H9 (cell line): ENCODE results near the gene FCAMR. TPM values are rescaled to one million over a fixed set of nuclear protein-coding genes. Genes with fewer than 3 reads are reported as not detected.

ENCODE experiments used
- DNase-seq: peaks from one replicate; pipeline ENCODE4 v3.0.0-alpha.2; 2017
- H2AFZ ChIP-seq: one replicate; pipeline ENCODE4 v1.6.1; 2013; ENCODE audit warnings: mild to moderate bottlenecking, low read length, control low read depth, moderate library complexity
- H2AK5ac ChIP-seq: 2 replicates; pipeline ENCODE4 v1.6.1; 2013; ENCODE audit warnings: low read length, control low read depth, mixed read lengths; ENCODE audit not compliant: insufficient read length
- H2BK120ac ChIP-seq: one replicate; pipeline ENCODE4 v1.6.1; 2013; ENCODE audit warnings: low read depth, mild to moderate bottlenecking, low read length, control low read depth, inconsistent platforms; ENCODE audit not compliant: poor library complexity, severe bottlenecking
- H2BK12ac ChIP-seq: 2 replicates; pipeline ENCODE4 v1.6.1; 2013; ENCODE audit warnings: low read length, control low read depth, mixed read lengths, low read depth; ENCODE audit not compliant: insufficient read length
- H2BK15ac ChIP-seq: 2 replicates; pipeline ENCODE4 v1.6.1; 2013; ENCODE audit warnings: low read depth, low read length, control low read depth
- H2BK20ac ChIP-seq: one replicate; pipeline ENCODE4 v1.6.1; 2013; ENCODE audit warnings: low read depth, mild to moderate bottlenecking, low read length, control low read depth, inconsistent platforms; ENCODE audit not compliant: poor library complexity, severe bottlenecking
- H2BK5ac ChIP-seq: 2 replicates; pipeline ENCODE4 v1.6.1; 2013; ENCODE audit warnings: low read length, control low read depth, mixed read lengths; ENCODE audit not compliant: insufficient read length
- H3K14ac ChIP-seq: 2 replicates; pipeline ENCODE4 v1.6.1; 2013; ENCODE audit warnings: low read length, control low read depth; ENCODE audit not compliant: insufficient read depth
- H3K18ac ChIP-seq: 2 replicates; pipeline ENCODE4 v1.6.1; 2013; ENCODE audit warnings: low read depth, mild to moderate bottlenecking, mixed read lengths, low read length, control low read depth; ENCODE audit not compliant: insufficient read length
- H3K23ac ChIP-seq: 2 replicates; pipeline ENCODE4 v1.6.1; 2013; ENCODE audit warnings: low read length, control low read depth, mixed read lengths, low read depth; ENCODE audit not compliant: insufficient read length
- H3K23me2 ChIP-seq: 2 replicates; pipeline ENCODE4 v1.6.1; 2013; ENCODE audit warnings: low read depth, mild to moderate bottlenecking, mixed read lengths, low read length, control low read depth; ENCODE audit not compliant: insufficient read length, poor library complexity, severe bottlenecking
- H3K27ac ChIP-seq: 2 replicates; pipeline ENCODE4 v1.5.1; 2013; ENCODE audit warnings: low read length, control low read depth, mixed read lengths, low read depth; ENCODE audit not compliant: insufficient read length
- H3K27me3 ChIP-seq: 2 replicates; pipeline ENCODE4 v1.6.1; 2013; ENCODE audit warnings: low read length, control low read depth, inconsistent platforms; ENCODE audit not compliant: insufficient read depth
- H3K4ac ChIP-seq: 2 replicates; pipeline ENCODE4 v1.6.1; 2013; ENCODE audit warnings: low read depth, mild to moderate bottlenecking, control low read depth, inconsistent platforms, low read length, moderate library complexity
- H3K4me1 ChIP-seq: 2 replicates; pipeline ENCODE4 v1.6.1; 2013; ENCODE audit warnings: low read length, control low read depth, inconsistent platforms; ENCODE audit not compliant: insufficient read depth
- H3K4me2 ChIP-seq: 2 replicates; pipeline ENCODE4 v1.6.1; 2013; ENCODE audit warnings: low read length, control low read depth, mixed read lengths; ENCODE audit not compliant: insufficient read length, insufficient read depth
- H3K56ac ChIP-seq: 2 replicates; pipeline ENCODE4 v1.6.1; 2013; ENCODE audit warnings: low read depth, mild to moderate bottlenecking, mixed read lengths, low read length, control low read depth; ENCODE audit not compliant: insufficient read length
- H3K79me1 ChIP-seq: 2 replicates; pipeline ENCODE4 v1.6.1; 2013; ENCODE audit warnings: low read depth, mild to moderate bottlenecking, moderate library complexity, low read length, control low read depth, inconsistent platforms; ENCODE audit not compliant: insufficient read depth, poor library complexity, severe bottlenecking
- H3K79me2 ChIP-seq: 2 replicates; pipeline ENCODE4 v1.6.1; 2013; ENCODE audit warnings: low read length, control low read depth, inconsistent platforms; ENCODE audit not compliant: insufficient read depth
- H3K9ac ChIP-seq: 2 replicates; pipeline ENCODE4 v1.6.1; 2013; ENCODE audit warnings: low read length, control low read depth, mixed read lengths; ENCODE audit not compliant: insufficient read length; ENCODE audit errors: extremely low read depth
- H3K9me3 ChIP-seq: one replicate; pipeline ENCODE4 v1.6.1; 2013; ENCODE audit warnings: low read depth, low read length, inconsistent platforms; ENCODE audit not compliant: control insufficient read depth
- H3T11ph ChIP-seq: one replicate; pipeline ENCODE4 v1.6.1; 2013; ENCODE audit warnings: mild to moderate bottlenecking, low read length, control low read depth, inconsistent platforms
- H4K20me1 ChIP-seq: one replicate; pipeline ENCODE4 v1.6.1; 2013; ENCODE audit not compliant: control insufficient read depth, insufficient read length, insufficient read depth
- H4K5ac ChIP-seq: 2 replicates; pipeline ENCODE4 v1.6.1; 2013; ENCODE audit warnings: low read depth, mild to moderate bottlenecking, mixed read lengths, low read length, control low read depth; ENCODE audit not compliant: insufficient read length
- H4K8ac ChIP-seq: replicated peaks from 2 replicates; pipeline ENCODE4 v1.6.1; 2013; ENCODE audit warnings: low read length, control low read depth, mixed read lengths, low read depth; ENCODE audit not compliant: insufficient read length
- H4K91ac ChIP-seq: 2 replicates; pipeline ENCODE4 v1.6.1; 2013; ENCODE audit warnings: low read depth, mild to moderate bottlenecking, moderate library complexity, mixed read lengths, low read length, control low read depth; ENCODE audit not compliant: insufficient read length
- H3K27ac Mint-ChIP-seq, 3 experiments: 2 replicates in 2 of 3; 3 replicates in 1 of 3; pipeline ENCODE4 v1.8.0; 2020 to 2021; ENCODE audit warnings: mixed read lengths in 3 of 3, mild to moderate bottlenecking in 1 of 3, moderate library complexity in 1 of 3
- H3K27me3 Mint-ChIP-seq: 2 replicates; pipeline ENCODE4 v1.8.0; 2021; ENCODE audit warnings: low read depth, mild to moderate bottlenecking, moderate library complexity, mixed read lengths
- H3K36me3 Mint-ChIP-seq, 3 experiments: 2 replicates in 2 of 3; 3 replicates in 1 of 3; pipeline ENCODE4 v1.8.0; 2020 to 2021; ENCODE audit warnings: low read depth in 3 of 3, mixed read lengths in 3 of 3; ENCODE audit not compliant: insufficient read depth in 1 of 3
- H3K4me1 Mint-ChIP-seq, 2 experiments: 2 replicates each; pipeline ENCODE4 v1.8.0; 2020; ENCODE audit warnings: mixed read lengths in 2 of 2
- H3K4me3 Mint-ChIP-seq, 2 experiments: 2 replicates in 1 of 2; 3 replicates in 1 of 2; pipeline ENCODE4 v1.8.0; 2020 to 2021; ENCODE audit warnings: mild to moderate bottlenecking in 2 of 2, mixed read lengths in 2 of 2, moderate library complexity in 1 of 2
- H3K9me3 Mint-ChIP-seq, 2 experiments: 2 replicates in 1 of 2; 3 replicates in 1 of 2; pipeline ENCODE4 v1.8.0; 2020; ENCODE audit warnings: mild to moderate bottlenecking in 2 of 2, mixed read lengths in 2 of 2, moderate library complexity in 1 of 2
- WGBS: extraction: QIAGEN DNeasy Blood & Tissue Kit; methylation state at CpG from one replicate; pipeline ENCODE4 v1.1.7; 2013; ENCODE audit warnings: missing lambda C conversion rate, low lambda C conversion rate, mixed read lengths; ENCODE audit not compliant: insufficient read length; ENCODE audit errors: extremely low coverage; 5-methylcytosine and 5-hydroxymethylcytosine counted together
- total RNA-seq: library from RNA; stranded (reverse); gene quantifications from 2 replicates; pipeline ENCODE4 v1.2.1, GENCODE V29; 2021
- TF ChIP-seq, protein P1 (sequence below): fragments of 200-600 bp; sonication (generic); conservative IDR thresholded peaks from 3 replicates; pipeline ENCODE4 v1.8.0; 2021; ENCODE audit warnings: antibody characterized with exemption, mild to moderate bottlenecking

FCAMR gene
- total RNA-seq, 1 experiment from 2014 or later, result not detected

DNA sequence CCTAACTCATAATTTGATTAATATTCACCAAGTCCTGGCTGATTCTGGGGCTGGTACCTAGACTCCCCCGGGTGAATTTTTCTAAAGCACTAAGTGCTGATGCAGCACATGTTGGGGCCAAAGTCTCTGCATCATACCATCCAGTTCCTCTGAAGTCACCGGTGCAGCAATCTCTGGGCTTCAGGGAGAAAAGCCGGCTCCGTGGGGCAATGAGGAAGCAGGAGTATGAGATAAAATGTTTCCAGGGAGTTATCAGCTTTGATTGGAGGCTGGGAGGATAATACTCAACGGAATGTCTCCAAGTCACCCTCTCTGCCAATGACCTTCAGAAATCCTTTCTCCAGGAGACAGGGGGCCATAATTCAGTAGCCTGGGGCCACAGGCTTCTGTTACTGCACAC, 1.2 kb downstream of the FCAMR start:
- H2AFZ ChIP-seq, result no peak overlapping the region
- H3K36me3 Mint-ChIP-seq, result no peaks in the 10 kb centered on the region; a peak in 1 of 7 replicates
- H3K4me3 Mint-ChIP-seq, result no peak overlapping the region
- H3K79me2 ChIP-seq, result no peaks in the 10 kb centered on the region
- no peak overlapping the region for H3T11ph ChIP-seq
- WGBS, result no CpG with 5 or more reads among the region's 5 CpGs
- H3K79me1 ChIP-seq, result no peaks in the 10 kb centered on the region
- H2BK12ac ChIP-seq, result no peak overlapping the region
- no peak overlapping the region for H3K4ac ChIP-seq
- no peak overlapping the region for H3K4me2 ChIP-seq
- H2BK120ac ChIP-seq, result no peak overlapping the region
- no peak overlapping the region for H3K56ac ChIP-seq
- no peaks in the 10 kb centered on the region for H3K9me3 ChIP-seq
- DNase-seq, result no peak
- no peak overlapping the region for H3K27ac ChIP-seq
- H4K5ac ChIP-seq, result no peak overlapping the region
- TF ChIP-seq, protein P1, sequence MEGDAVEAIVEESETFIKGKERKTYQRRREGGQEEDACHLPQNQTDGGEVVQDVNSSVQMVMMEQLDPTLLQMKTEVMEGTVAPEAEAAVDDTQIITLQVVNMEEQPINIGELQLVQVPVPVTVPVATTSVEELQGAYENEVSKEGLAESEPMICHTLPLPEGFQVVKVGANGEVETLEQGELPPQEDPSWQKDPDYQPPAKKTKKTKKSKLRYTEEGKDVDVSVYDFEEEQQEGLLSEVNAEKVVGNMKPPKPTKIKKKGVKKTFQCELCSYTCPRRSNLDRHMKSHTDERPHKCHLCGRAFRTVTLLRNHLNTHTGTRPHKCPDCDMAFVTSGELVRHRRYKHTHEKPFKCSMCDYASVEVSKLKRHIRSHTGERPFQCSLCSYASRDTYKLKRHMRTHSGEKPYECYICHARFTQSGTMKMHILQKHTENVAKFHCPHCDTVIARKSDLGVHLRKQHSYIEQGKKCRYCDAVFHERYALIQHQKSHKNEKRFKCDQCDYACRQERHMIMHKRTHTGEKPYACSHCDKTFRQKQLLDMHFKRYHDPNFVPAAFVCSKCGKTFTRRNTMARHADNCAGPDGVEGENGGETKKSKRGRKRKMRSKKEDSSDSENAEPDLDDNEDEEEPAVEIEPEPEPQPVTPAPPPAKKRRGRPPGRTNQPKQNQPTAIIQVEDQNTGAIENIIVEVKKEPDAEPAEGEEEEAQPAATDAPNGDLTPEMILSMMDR, result no peak
- no peaks in the 10 kb centered on the region for H3K4me1 ChIP-seq
- no peaks in the 10 kb centered on the region for H3K27me3 ChIP-seq
- no peak overlapping the region for H3K9ac ChIP-seq
- no peak overlapping the region for H2BK15ac ChIP-seq
- no peak overlapping the region for H4K91ac ChIP-seq
- no peak overlapping the region for H3K14ac ChIP-seq
- no peak overlapping the region for H2BK5ac ChIP-seq
- H3K23me2 ChIP-seq, result no peaks in the 10 kb centered on the region
- H4K8ac ChIP-seq, result no peak overlapping the region
- H3K4me1 Mint-ChIP-seq, result no peaks in the 10 kb centered on the region; a peak in 1 of 4 replicates
- H3K23ac ChIP-seq, result no peak overlapping the region
- no peaks in the 10 kb centered on the region for H3K9me3 Mint-ChIP-seq
- H2BK20ac ChIP-seq, result no peak overlapping the region
- no peak overlapping the region for H3K18ac ChIP-seq
- no peak overlapping the region for H2AK5ac ChIP-seq
- peaks cover 20% of the 10 kb centered on the region for H3K27me3 Mint-ChIP-seq
- no peaks in the 10 kb centered on the region for H4K20me1 ChIP-seq
- no peak overlapping the region for H3K27ac Mint-ChIP-seq
